ENCODE results near the gene TMIE. TPM values are rescaled to one million over a fixed set of nuclear protein-coding genes. Genes with fewer than 3 reads are reported as not detected.

TMIE gene
- total RNA-seq, 1 experiment from 2014 or later: 0.26 TPM

- no peaks in the 10 kb centered on the region for H3K36me3 Mint-ChIP-seq (ENCODE audit: insufficient read depth, unreplicated experiment)
- BruUV-seq (replicated peaks): no TSS peak
- DNase-seq (ENCODE audit: unreplicated experiment): peak; percentile 44
Observed at GRCh38 chr3:46695177-46695961, 5.8 kb upstream of the TMIE start.

DNA sequence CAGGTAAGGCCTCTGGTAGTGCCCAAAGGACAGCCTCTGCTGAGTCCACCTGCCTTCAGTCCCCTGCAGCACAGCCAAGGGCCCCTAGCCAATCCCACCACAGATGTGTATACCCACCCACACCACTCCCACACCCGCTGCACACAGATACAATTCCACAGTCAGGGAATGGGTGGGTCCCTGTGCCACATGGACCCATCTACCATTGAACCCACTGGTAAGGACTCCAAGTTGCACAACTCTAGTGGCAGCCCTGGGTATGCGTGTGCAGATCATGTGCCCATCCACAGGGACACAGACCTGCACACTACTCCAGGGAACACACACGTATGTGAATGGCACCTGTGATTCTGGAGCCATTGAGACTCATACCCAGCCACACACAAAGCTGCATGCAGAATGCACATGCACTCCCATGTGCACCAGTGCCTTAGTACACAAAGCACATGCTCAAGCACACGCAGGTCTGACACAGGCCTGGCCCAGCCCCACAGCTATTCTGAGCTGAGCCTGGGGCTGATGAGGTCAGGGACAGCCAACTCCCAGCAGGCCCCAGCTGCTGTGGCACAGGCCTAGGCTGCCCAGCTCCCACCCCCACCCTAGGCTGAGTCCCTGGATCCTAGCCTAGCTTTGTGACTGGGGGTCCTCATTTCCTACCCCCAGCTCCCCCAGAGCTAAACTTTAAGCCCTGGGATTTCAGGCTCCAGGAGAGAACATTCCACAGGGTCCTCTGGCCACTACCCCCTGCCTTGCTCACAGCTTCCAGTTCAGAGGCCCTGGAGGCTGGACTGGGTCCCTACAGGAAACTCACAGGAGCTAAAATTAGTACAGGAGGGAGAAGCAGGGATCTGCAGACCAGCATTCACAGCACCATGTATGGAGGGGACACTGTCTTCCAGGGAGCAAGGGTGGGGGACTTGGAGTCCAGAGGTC is 5.0 kb upstream of the TMIE start:
- no peak overlapping the region for H3K4me3 Mint-ChIP-seq (ENCODE audit: unreplicated experiment)
- no TSS peak for BruUV-seq (replicated peaks)
- no peak overlapping the region for H3K27ac Mint-ChIP-seq (ENCODE audit: low read depth, unreplicated experiment)
- H3K27me3 Mint-ChIP-seq (ENCODE audit: insufficient read depth, unreplicated experiment): no peaks in the 10 kb centered on the region
- POLR2A ChIA-PET: interaction anchor here (0.6 to 1.2 kb wide), 4 partner anchors 22 to 282 kb away, joined by 3 read pairs; no protein-coding TSS in a partner anchor
- no peaks in the 10 kb centered on the region for H3K9me3 Mint-ChIP-seq (ENCODE audit: unreplicated experiment)
- H3K4me1 Mint-ChIP-seq (ENCODE audit: insufficient read depth, unreplicated experiment): peaks cover 33% of the 10 kb centered on the region
- TF ChIP-seq, protein P1, sequence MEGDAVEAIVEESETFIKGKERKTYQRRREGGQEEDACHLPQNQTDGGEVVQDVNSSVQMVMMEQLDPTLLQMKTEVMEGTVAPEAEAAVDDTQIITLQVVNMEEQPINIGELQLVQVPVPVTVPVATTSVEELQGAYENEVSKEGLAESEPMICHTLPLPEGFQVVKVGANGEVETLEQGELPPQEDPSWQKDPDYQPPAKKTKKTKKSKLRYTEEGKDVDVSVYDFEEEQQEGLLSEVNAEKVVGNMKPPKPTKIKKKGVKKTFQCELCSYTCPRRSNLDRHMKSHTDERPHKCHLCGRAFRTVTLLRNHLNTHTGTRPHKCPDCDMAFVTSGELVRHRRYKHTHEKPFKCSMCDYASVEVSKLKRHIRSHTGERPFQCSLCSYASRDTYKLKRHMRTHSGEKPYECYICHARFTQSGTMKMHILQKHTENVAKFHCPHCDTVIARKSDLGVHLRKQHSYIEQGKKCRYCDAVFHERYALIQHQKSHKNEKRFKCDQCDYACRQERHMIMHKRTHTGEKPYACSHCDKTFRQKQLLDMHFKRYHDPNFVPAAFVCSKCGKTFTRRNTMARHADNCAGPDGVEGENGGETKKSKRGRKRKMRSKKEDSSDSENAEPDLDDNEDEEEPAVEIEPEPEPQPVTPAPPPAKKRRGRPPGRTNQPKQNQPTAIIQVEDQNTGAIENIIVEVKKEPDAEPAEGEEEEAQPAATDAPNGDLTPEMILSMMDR (IDR thresholded peaks at IDR 0.05; ENCODE audit: unreplicated experiment): no peak
- CTCF ChIA-PET: interaction anchor here (0.7 to 1.6 kb wide), 4 partner anchors 9 to 368 kb away, joined by 4 to 6 read pairs (median 5); no protein-coding TSS in a partner anchor
- DNase-seq (ENCODE audit: unreplicated experiment): peak; percentile 32
- H3K36me3 Mint-ChIP-seq (ENCODE audit: insufficient read depth, unreplicated experiment): no peaks in the 10 kb centered on the region
- intact Hi-C loops (cut with micrococcal nuclease): no loop called here

More at GRCh38 chr3:46695177-46695961, 5.8 kb upstream of the TMIE start:
- Mint-ChIP-seq H3K4me3 (ENCODE audit: unreplicated experiment) (no peak overlapping the region), H3K27ac (ENCODE audit: low read depth, unreplicated experiment) (no peak overlapping the region), H3K4me1 (ENCODE audit: insufficient read depth, unreplicated experiment) (peaks cover 40% of the 10 kb centered on the region), H3K9me3 (ENCODE audit: unreplicated experiment) (no peaks in the 10 kb centered on the region), H3K27me3 (ENCODE audit: insufficient read depth, unreplicated experiment) (no peaks in the 10 kb centered on the region)
- TF ChIP-seq, protein P1 (IDR thresholded peaks at IDR 0.05; ENCODE audit: unreplicated experiment): peak; percentile 23
- intact Hi-C loops (cut with micrococcal nuclease): no loop called here
- CTCF ChIA-PET: interaction anchor here (0.7 to 1.6 kb wide), 3 partner anchors 26 to 369 kb away, joined by 4 to 6 read pairs (median 5); no protein-coding TSS in a partner anchor
- POLR2A ChIA-PET: interaction anchor here (0.6 to 1.2 kb wide), 4 partner anchors 21 to 283 kb away, joined by 3 read pairs; no protein-coding TSS in a partner anchor

- POLR2A ChIA-PET: no interaction called here
- no peak overlapping the region for H3K27ac Mint-ChIP-seq (ENCODE audit: low read depth, unreplicated experiment)
Observed at GRCh38 chr3:46699676-46700523, 1.3 kb upstream of the TMIE start.

More at GRCh38 chr3:46699676-46700523, 1.3 kb upstream of the TMIE start:
- DNase-seq (ENCODE audit: unreplicated experiment): no peak
- no TSS peak for BruUV-seq (replicated peaks)
- H3K9me3 Mint-ChIP-seq (ENCODE audit: unreplicated experiment): no peaks in the 10 kb centered on the region
- H3K4me3 Mint-ChIP-seq (ENCODE audit: unreplicated experiment): no peak overlapping the region
- no peaks in the 10 kb centered on the region for H3K27me3 Mint-ChIP-seq (ENCODE audit: insufficient read depth, unreplicated experiment)
- H3K36me3 Mint-ChIP-seq (ENCODE audit: insufficient read depth, unreplicated experiment): no peaks in the 10 kb centered on the region
- TF ChIP-seq, protein P1 (IDR thresholded peaks at IDR 0.05; ENCODE audit: unreplicated experiment): no peak
- intact Hi-C loops (cut with micrococcal nuclease): no loop called here
- CTCF ChIA-PET: interaction anchor here (0.6 to 1.3 kb wide), 3 partner anchors 155 to 195 kb away, joined by 3 read pairs; no protein-coding TSS in a partner anchor
- peaks cover 10% of the 10 kb centered on the region for H3K4me1 Mint-ChIP-seq (ENCODE audit: insufficient read depth, unreplicated experiment)

Measured in MCF 10A (cell line).